Suprapubic skin (tissue), 4 donors: ENCODE data around the gene ABCF2.

Experiments
- EP300 ChIP-seq: sonication (generic); formaldehyde crosslinking; IDR thresholded peaks from one replicate; pipeline ENCODE4 v1.6.1; 2017; ENCODE audit warnings: antibody characterized with exemption
- POLR2A ChIP-seq, 2 donors: fragments of 450-650 bp; IDR thresholded peaks; one replicate each; pipeline ENCODE4 v1.6.1; 2017; ENCODE audit warnings: antibody characterized with exemption in 2 of 2, mild to moderate bottlenecking in 2 of 2, moderate library complexity in 2 of 2
- POLR2AphosphoS5 ChIP-seq, 3 donors: sonication (generic); formaldehyde crosslinking; IDR thresholded peaks; one replicate each; pipeline ENCODE4 v1.6.1; 2017; ENCODE audit warnings: antibody characterized with exemption in 3 of 3
- TF ChIP-seq, protein P1 (sequence below), 2 donors: fragments of 200-600 bp in 1 of 2; fragments of 450-650 bp in 1 of 2; sonication (generic) in 1 of 2; IDR thresholded peaks; one replicate each; pipeline ENCODE4 v1.5.1; 2016 to 2019; ENCODE audit warnings: antibody characterized with exemption in 2 of 2, mild to moderate bottlenecking in 1 of 2, moderate library complexity in 1 of 2

DNA sequence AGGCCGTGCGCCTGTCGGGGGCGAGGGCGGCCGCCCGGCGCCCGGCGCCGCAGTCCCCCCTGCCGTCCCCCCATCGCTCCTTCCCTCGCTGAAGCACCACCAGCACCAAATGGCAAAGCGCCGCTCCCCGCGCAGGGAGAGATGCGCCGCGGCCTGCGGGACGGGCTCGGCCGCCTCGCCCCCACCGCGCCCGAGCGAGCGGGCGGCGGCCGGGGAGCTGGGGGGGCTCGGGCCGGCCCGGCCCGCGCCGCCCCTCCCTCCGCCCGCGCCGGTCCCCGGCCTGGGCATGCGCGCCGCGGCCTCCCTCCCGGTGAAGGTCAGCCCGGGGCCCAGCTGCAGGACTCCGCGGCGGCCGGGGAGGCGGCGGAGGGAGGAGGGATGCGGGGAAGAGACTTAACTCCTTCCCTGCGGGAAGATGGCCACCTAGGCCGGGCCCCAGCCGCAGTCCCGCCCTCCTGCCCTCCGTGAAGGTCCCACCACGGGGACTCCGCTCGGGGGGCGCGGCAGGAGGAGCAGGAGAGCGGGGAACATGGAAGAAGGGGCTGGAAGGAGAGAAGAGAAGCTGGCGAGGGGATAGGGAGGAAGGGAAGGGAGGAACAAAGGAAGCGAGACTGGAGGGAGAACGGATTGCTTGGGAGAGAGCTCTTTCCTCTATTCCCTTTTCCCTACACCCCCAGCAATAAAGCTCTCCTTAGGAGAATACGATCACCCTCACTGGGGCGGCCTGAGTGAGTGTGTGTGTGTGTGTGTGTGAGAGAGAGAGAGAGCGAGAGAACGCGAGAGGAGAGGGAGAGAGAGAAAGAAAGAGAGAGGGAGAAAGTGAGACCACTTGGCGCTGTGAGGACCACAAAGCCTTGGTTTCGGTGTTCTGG is 24.9 kb upstream of the ABCF2 start:
- no peak for TF ChIP-seq EP300
- TF ChIP-seq, protein P1, sequence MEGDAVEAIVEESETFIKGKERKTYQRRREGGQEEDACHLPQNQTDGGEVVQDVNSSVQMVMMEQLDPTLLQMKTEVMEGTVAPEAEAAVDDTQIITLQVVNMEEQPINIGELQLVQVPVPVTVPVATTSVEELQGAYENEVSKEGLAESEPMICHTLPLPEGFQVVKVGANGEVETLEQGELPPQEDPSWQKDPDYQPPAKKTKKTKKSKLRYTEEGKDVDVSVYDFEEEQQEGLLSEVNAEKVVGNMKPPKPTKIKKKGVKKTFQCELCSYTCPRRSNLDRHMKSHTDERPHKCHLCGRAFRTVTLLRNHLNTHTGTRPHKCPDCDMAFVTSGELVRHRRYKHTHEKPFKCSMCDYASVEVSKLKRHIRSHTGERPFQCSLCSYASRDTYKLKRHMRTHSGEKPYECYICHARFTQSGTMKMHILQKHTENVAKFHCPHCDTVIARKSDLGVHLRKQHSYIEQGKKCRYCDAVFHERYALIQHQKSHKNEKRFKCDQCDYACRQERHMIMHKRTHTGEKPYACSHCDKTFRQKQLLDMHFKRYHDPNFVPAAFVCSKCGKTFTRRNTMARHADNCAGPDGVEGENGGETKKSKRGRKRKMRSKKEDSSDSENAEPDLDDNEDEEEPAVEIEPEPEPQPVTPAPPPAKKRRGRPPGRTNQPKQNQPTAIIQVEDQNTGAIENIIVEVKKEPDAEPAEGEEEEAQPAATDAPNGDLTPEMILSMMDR (IDR thresholded peaks at IDR 0.05): no peak
- no peak for TF ChIP-seq POLR2A (IDR thresholded peaks at IDR 0.05)
- no peak for TF ChIP-seq POLR2AphosphoS5 (IDR thresholded peaks at IDR 0.05)
